H1 (cell line): ENCODE results near the gene PTER. TPM values are rescaled to one million over a fixed set of nuclear protein-coding genes. Genes with fewer than 3 reads are reported as not detected.

Experiments used
- CTCF ChIA-PET: fragments of 300-600 bp; sonication (Branson Sonifier 250); formaldehyde crosslinking; loops from one replicate; lab custom pipeline; 2021; ENCODE audit not compliant: partially characterized antibody; lab: Charles Lee
- POLR2A ChIA-PET: fragments of 300-600 bp; sonication (Branson Sonifier 250); formaldehyde crosslinking; loops from one replicate; lab custom pipeline; 2021; ENCODE audit warnings: inconsistent platforms; ENCODE audit not compliant: partially characterized antibody; lab: Charles Lee
- DNase-seq, 2 experiments: peaks; one replicate each; pipeline versions ENCODE4 v3.0.0 to v3.0.0-alpha.2; 2010 to 2022; ENCODE audit warnings: low spot score in 2 of 2, low read depth in 1 of 2, mixed read lengths in 1 of 2
- FAIRE-seq: peaks from 2 replicates; lab custom pipeline; 2011; peaks lifted over from hg19 to GRCh38; lab: Jason Lieb, UNC
- H2AFZ ChIP-seq: 2 replicates; pipeline ENCODE4 v1.8.1; 2012; ENCODE audit warnings: low read length, inconsistent platforms
- H2AK5ac ChIP-seq: 2 replicates; pipeline ENCODE4 v1.6.1; 2013; ENCODE audit warnings: low read depth, low read length
- H2BK120ac ChIP-seq: replicated peaks from 2 replicates; pipeline ENCODE3; 2013; ENCODE audit warnings: low read depth, low read length, inconsistent platforms
- H2BK12ac ChIP-seq: 2 replicates; pipeline ENCODE4 v1.6.1; 2013; ENCODE audit warnings: low read depth, low read length
- H2BK15ac ChIP-seq: 2 replicates; pipeline ENCODE4 v1.6.1; 2013; ENCODE audit warnings: low read length
- H2BK20ac ChIP-seq: 2 replicates; pipeline ENCODE4 v1.6.1; 2013; ENCODE audit warnings: low read length
- H2BK5ac ChIP-seq: 2 replicates; pipeline ENCODE4 v1.6.1; 2013; ENCODE audit warnings: low read depth, low read length
- H3K14ac ChIP-seq: 2 replicates; pipeline ENCODE4 v1.6.1; 2013; ENCODE audit warnings: inconsistent platforms; ENCODE audit not compliant: insufficient read length
- H3K18ac ChIP-seq: 2 replicates; pipeline ENCODE4 v1.6.1; 2013; ENCODE audit warnings: low read length; ENCODE audit errors: extremely low read depth
- H3K23ac ChIP-seq: 2 replicates; pipeline ENCODE4 v1.6.1; 2013; ENCODE audit warnings: inconsistent platforms; ENCODE audit not compliant: insufficient read length
- H3K23me2 ChIP-seq: 2 replicates; pipeline ENCODE4 v1.6.1; 2013; ENCODE audit warnings: low read depth, low read length
- H3K27ac ChIP-seq: 2 replicates; pipeline ENCODE4 v1.6.1; 2011; ENCODE audit warnings: low read depth, low read length, inconsistent platforms
- H3K27me3 ChIP-seq, 4 experiments: replicated peaks in 1 of 4; 1 replicate in 1 of 4; 2 replicates in 3 of 4; pipeline versions ENCODE4 v1.6.1 to v1.8.1; 2011 to 2013; ENCODE audit warnings: low read length in 3 of 4, mild to moderate bottlenecking in 3 of 4, inconsistent platforms in 2 of 4, mixed read lengths in 2 of 4, moderate library complexity in 1 of 4; ENCODE audit not compliant: control insufficient read depth in 3 of 4, insufficient read depth in 3 of 4; ENCODE audit errors: extremely low read depth in 1 of 4
- H3K36me3 ChIP-seq, 4 experiments: 2 replicates each; pipeline versions ENCODE4 v1.6.1 to v1.8.1; 2011 to 2013; ENCODE audit warnings: mild to moderate bottlenecking in 4 of 4, low read length in 3 of 4, moderate library complexity in 2 of 4, control low read depth in 1 of 4, inconsistent platforms in 1 of 4; ENCODE audit not compliant: insufficient read depth in 4 of 4, control insufficient read depth in 2 of 4
- H3K4ac ChIP-seq: replicated peaks from 2 replicates; pipeline ENCODE3; 2013; ENCODE audit warnings: low read length, low read depth, mixed read lengths, inconsistent platforms; ENCODE audit not compliant: insufficient read length
- H3K4me1 ChIP-seq, 4 experiments: replicated peaks in 1 of 4; 1 replicate in 1 of 4; 2 replicates in 3 of 4; pipeline versions ENCODE4 v1.6.1 to v1.8.1; 2011 to 2013; ENCODE audit warnings: low read length in 3 of 4, inconsistent platforms in 2 of 4, mixed read lengths in 1 of 4; ENCODE audit not compliant: insufficient read depth in 4 of 4, control insufficient read depth in 3 of 4
- H3K4me2 ChIP-seq, 2 experiments: 2 replicates each; pipeline versions ENCODE4 v1.6.1 to v1.8.1; 2011 to 2013; ENCODE audit warnings: low read depth in 2 of 2, low read length in 2 of 2, control low read depth in 1 of 2, inconsistent platforms in 1 of 2, mild to moderate bottlenecking in 1 of 2; ENCODE audit not compliant: insufficient read depth in 1 of 2
- H3K4me3 ChIP-seq, 4 experiments: fragments of 200-600, 300-600 bp in 1 of 4; sonication (generic), shearing (Covaris generic), sonication (Bioruptor Twin) in 1 of 4; 2 replicates each; pipeline versions ENCODE4 v1.5.1 to v1.8.1; 2011 to 2016; ENCODE audit warnings: low read length in 4 of 4, low read depth in 3 of 4, control low read depth in 2 of 4, inconsistent platforms in 2 of 4, mild to moderate bottlenecking in 2 of 4, mixed read lengths in 1 of 4, moderate library complexity in 1 of 4; ENCODE audit not compliant: insufficient read depth in 2 of 4; ENCODE audit errors: extremely low read depth in 1 of 4
- H3K56ac ChIP-seq: replicated peaks from 2 replicates; pipeline ENCODE3; 2013; ENCODE audit warnings: low read depth, mild to moderate bottlenecking, mixed read lengths, low read length, inconsistent platforms; ENCODE audit not compliant: insufficient read length
- H3K79me1 ChIP-seq: 2 replicates; pipeline ENCODE4 v1.6.1; 2013; ENCODE audit warnings: low read depth, low read length, control low read depth
- H3K79me2 ChIP-seq, 2 experiments: 2 replicates each; pipeline versions ENCODE4 v1.6.1 to v1.8.1; 2012 to 2013; ENCODE audit warnings: low read length in 2 of 2, mild to moderate bottlenecking in 2 of 2, inconsistent platforms in 1 of 2; ENCODE audit not compliant: insufficient read depth in 2 of 2, control insufficient read depth in 1 of 2
- H3K9ac ChIP-seq, 4 experiments: replicated peaks in 1 of 4; 1 replicate in 1 of 4; 2 replicates in 3 of 4; pipeline versions ENCODE4 v1.6.1 to v1.8.1; 2011 to 2013; ENCODE audit warnings: low read depth in 3 of 4, low read length in 3 of 4, control low read depth in 2 of 4, mild to moderate bottlenecking in 2 of 4, moderate library complexity in 2 of 4, inconsistent platforms in 1 of 4; ENCODE audit errors: extremely low read depth in 1 of 4
- H3K9me3 ChIP-seq, 2 experiments: 2 replicates each; pipeline versions ENCODE4 v1.6.1 to v1.8.1; 2012 to 2013; ENCODE audit warnings: mild to moderate bottlenecking in 2 of 2, moderate library complexity in 2 of 2, control low read depth in 1 of 2, inconsistent platforms in 1 of 2, low read depth in 1 of 2, low read length in 1 of 2, mixed read lengths in 1 of 2; ENCODE audit not compliant: insufficient read depth in 2 of 2
- H4K20me1 ChIP-seq, 2 experiments: replicated peaks in 1 of 2; 2 replicates each; pipeline versions ENCODE3 to v1.8.1; 2011 to 2013; ENCODE audit warnings: inconsistent platforms in 2 of 2, low read length in 2 of 2, mild to moderate bottlenecking in 1 of 2; ENCODE audit not compliant: insufficient read depth in 2 of 2, control insufficient read depth in 1 of 2
- H4K5ac ChIP-seq: 2 replicates; pipeline ENCODE4 v1.6.1; 2013; ENCODE audit warnings: low read length, low read depth, mixed read lengths, inconsistent platforms; ENCODE audit not compliant: insufficient read length
- H4K8ac ChIP-seq: 2 replicates; pipeline ENCODE4 v1.8.0; 2013; ENCODE audit warnings: mild to moderate bottlenecking, moderate library complexity, low read length, inconsistent platforms; ENCODE audit not compliant: insufficient read depth; ENCODE audit errors: extremely low read depth
- H4K91ac ChIP-seq: replicated peaks from 2 replicates; pipeline ENCODE3; 2013; ENCODE audit warnings: low read length, mixed read lengths, inconsistent platforms; ENCODE audit not compliant: insufficient read length
- ASH2L ChIP-seq: fragments of 200-600, 300-600 bp; sonication (generic); IDR thresholded peaks from one replicate; pipeline ENCODE4 v1.7.1; 2017; ENCODE audit warnings: low read length
- BRCA1 ChIP-seq: IDR thresholded peaks from 2 replicates; pipeline ENCODE4 v1.6.1; 2012; ENCODE audit warnings: low read depth, low read length, improper control_type of control experiment
- CBX5 ChIP-seq: fragments of 300-800, 300-1000 bp; sonication (generic); IDR thresholded peaks from 2 replicates; pipeline ENCODE4 v1.7.1; 2016; ENCODE audit warnings: antibody characterized with exemption, low read length, low read depth
- EZH2 ChIP-seq: fragments of 200-600 bp; sonication (generic); IDR thresholded peaks from 2 replicates; pipeline ENCODE4 v1.7.1; 2012; ENCODE audit warnings: low read depth, mild to moderate bottlenecking, moderate library complexity, low read length, inconsistent platforms; ENCODE audit not compliant: severe bottlenecking
- POLR2A ChIP-seq, 2 experiments: IDR thresholded peaks; 1 replicate in 1 of 2; 2 replicates in 1 of 2; pipeline ENCODE4 v1.6.1; 2011; ENCODE audit warnings: low read depth in 2 of 2, low read length in 2 of 2, mild to moderate bottlenecking in 2 of 2; ENCODE audit errors: control extremely low read depth in 1 of 2
- RBBP5 ChIP-seq: IDR thresholded peaks from 2 replicates; pipeline ENCODE4 v1.7.1; 2012; ENCODE audit warnings: low read depth, mild to moderate bottlenecking, inconsistent platforms, low read length, moderate library complexity, borderline replicate concordance
- SIN3A ChIP-seq, 2 experiments: IDR thresholded peaks in 1 of 2; conservative IDR thresholded peaks in 1 of 2; 2 replicates each; pipeline ENCODE4 v1.6.1; 2011 to 2012; ENCODE audit warnings: low read length in 2 of 2, improper control_type of control experiment in 1 of 2, low read depth in 1 of 2, mild to moderate bottlenecking in 1 of 2
- SRF ChIP-seq: IDR thresholded peaks from 2 replicates; pipeline ENCODE4 v1.6.1; 2011; ENCODE audit warnings: mild to moderate bottlenecking, low read depth, low read length, moderate library complexity
- TAF1 ChIP-seq: IDR thresholded peaks from 2 replicates; pipeline ENCODE4 v1.6.1; 2011; ENCODE audit warnings: mild to moderate bottlenecking, low read depth, low read length
- TAF7 ChIP-seq: optimal IDR thresholded peaks from 2 replicates; pipeline ENCODE3; 2011; ENCODE audit warnings: low read depth, mild to moderate bottlenecking, inconsistent platforms, low read length, moderate library complexity, borderline replicate concordance
- WGBS, 2 experiments: shearing (Covaris generic) in 1 of 2; methylation state at CpG; one replicate each; pipeline versions ENCODE4 v1.1.6 to v1.1.7; 2013 to 2015; ENCODE audit warnings: low lambda C conversion rate in 2 of 2, mixed read lengths in 2 of 2, inconsistent platforms in 1 of 2, low coverage in 1 of 2, missing lambda C conversion rate in 1 of 2; ENCODE audit not compliant: insufficient replicate concordance in 2 of 2, insufficient coverage in 1 of 2, insufficient read length in 1 of 2; ENCODE audit errors: extremely low coverage in 1 of 2, missing lambda C conversion rate in 1 of 2; 5-methylcytosine and 5-hydroxymethylcytosine counted together
- polyA plus RNA-seq, 7 experiments: library from polyadenylated mRNA; depleted of rRNA in 3 of 7; stranded (reverse) in 5 of 7; unstranded in 2 of 7; fragments of >200 nt in 5 of 7; fragments of 200-250 nt in 2 of 7; gene quantifications; 1 replicate in 5 of 7; 2 replicates in 1 of 7; 4 replicates in 1 of 7; pipeline versions ENCODE4 v1.2.1 to v1.2.3, GENCODE V29; 2011 to 2013; ENCODE audit warnings: missing spikeins in 2 of 7, mixed read lengths in 2 of 7
- total RNA-seq: library from RNA; stranded (reverse); fragmentation: NEBNext Ultra II Directional; extraction: Animal tissue kit (Norgen Biotek cat#: 25700); gene quantifications from 2 replicates; pipeline ENCODE4 v1.2.1, GENCODE V29; 2021
- TF ChIP-seq, protein P1 (sequence below): IDR thresholded peaks from 2 replicates; pipeline ENCODE4 v1.6.1; 2012; ENCODE audit warnings: inconsistent platforms

Gene PTER
- total and polyA plus RNA-seq, 2 of the 8 experiments (the other 6 are each of a cell fraction or from before 2014, with no cell fraction given): 4.4 to 7.8 TPM

DNA sequence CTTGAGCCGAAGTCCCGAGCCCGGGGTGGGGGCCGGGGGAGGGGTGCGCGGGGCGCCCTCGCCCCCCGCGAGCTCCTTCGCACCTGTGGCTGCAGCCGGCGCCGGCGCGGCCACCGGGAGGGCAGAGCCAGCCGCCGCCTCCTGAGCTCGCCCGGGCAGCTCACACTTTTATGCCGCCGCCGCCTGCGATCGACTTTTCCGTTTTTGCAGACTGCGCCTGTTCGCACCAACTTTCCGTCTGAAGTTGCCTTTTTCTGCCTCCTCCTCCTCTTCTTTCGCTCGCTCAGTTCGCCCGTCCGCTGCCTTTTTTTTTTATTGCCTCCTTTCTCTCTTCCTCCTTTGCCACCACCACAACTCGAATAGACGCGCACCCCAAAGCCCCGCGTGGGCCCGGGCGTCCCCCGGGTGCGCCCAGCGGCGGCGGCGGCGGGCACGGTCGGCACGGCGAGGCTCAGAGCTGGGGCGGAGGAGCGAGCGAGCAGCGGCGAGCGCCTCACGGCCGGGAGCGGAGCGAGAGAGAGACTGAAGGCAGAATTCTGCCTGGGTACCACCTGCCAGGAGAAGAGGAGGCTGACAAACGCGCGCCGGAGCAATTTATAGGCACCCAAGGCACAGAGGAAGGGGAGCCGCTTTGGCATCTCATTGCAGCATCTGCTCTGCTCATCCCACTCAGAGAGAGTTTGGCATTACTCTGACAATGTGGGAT is 84.7 kb downstream of the PTER start, which contains the start of gene C1QL3:
Gene C1QL3, minus strand, starts transcription at position 569 of the 706 bp plus-strand sequence. CDS start 814 bp downstream, outside the sequence.
- no peak within 1 kb of the TSS for H4K91ac ChIP-seq
- CTCF ChIA-PET: interaction anchor here (0.6 to 1.9 kb wide), 4 partner anchors 119 to 408 kb away, joined by 3 to 4 read pairs (median 4); no protein-coding TSS in a partner anchor
- TF ChIP-seq POLR2A (IDR thresholded peaks at IDR 0.05; ENCODE audit: control extremely low read depth in 1 of 2, low read depth in 2 of 2, low read length in 2 of 2) (no peak), TAF7 (no peak), SIN3A (conservative IDR thresholded peaks at IDR 0.05 in 1 of 2, IDR thresholded peaks at IDR 0.05 in 1 of 2; ENCODE audit: low read depth in 1 of 2, low read length in 2 of 2) (no peak), SRF (no peak), ASH2L (peak; percentile 96), TAF1 (no peak), EZH2 (peak; percentile 58), RBBP5 (no peak; the same call in 1 of the 2 replicates), CBX5 (no peak), BRCA1 (no peak)
- TF ChIP-seq, protein P1, sequence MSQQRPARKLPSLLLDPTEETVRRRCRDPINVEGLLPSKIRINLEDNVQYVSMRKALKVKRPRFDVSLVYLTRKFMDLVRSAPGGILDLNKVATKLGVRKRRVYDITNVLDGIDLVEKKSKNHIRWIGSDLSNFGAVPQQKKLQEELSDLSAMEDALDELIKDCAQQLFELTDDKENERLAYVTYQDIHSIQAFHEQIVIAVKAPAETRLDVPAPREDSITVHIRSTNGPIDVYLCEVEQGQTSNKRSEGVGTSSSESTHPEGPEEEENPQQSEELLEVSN: peak; percentile 46; the same call in 1 of the 2 replicates

More for the DNA sequence above, 84.7 kb downstream of the PTER start, which contains the start of gene C1QL3:
- Histone ChIP-seq H3K4me1 (peaks cover 4 to 14% (median 6%) of the 10 kb centered on the region in 4 experiments), H3K56ac (no peak within 1 kb of the TSS), H2BK120ac (no peak within 1 kb of the TSS), H3K27me3 (peaks cover 14 to 51% (median 35%) of the 10 kb centered on the region in 4 experiments), H3K18ac (no peak within 1 kb of the TSS; the same call in 1 of the 2 replicates), H3K36me3 (no peaks in the 10 kb centered on the region), H3K23me2 (peaks cover 7% of the 10 kb centered on the region; the same call in 1 of the 2 replicates), H3K4ac (no peak within 1 kb of the TSS), H3K4me2 (peak within 1 kb of the TSS; percentile 92 to 93), H3K9ac (no peak within 1 kb of the TSS), H3K27ac (no peak within 1 kb of the TSS), H2AK5ac (no peak within 1 kb of the TSS), H3K4me3 (peak within 1 kb of the TSS; percentile 52 to 72 (median 60)), H4K8ac (no peak within 1 kb of the TSS; the same call in 1 of the 2 replicates), H2BK15ac (no peak within 1 kb of the TSS), H2BK5ac (no peak within 1 kb of the TSS), H2AFZ (no peak within 1 kb of the TSS), H4K20me1 (peaks cover 0 to 3% of the 10 kb centered on the region in 2 experiments), H3K79me1 (no peaks in the 10 kb centered on the region), H2BK20ac (no peak within 1 kb of the TSS), H3K23ac (no peak within 1 kb of the TSS), H4K5ac (peak within 1 kb of the TSS; percentile 7), H3K79me2 (no peaks in the 10 kb centered on the region), H3K9me3 (no peaks in the 10 kb centered on the region), H3K14ac (no peak within 1 kb of the TSS), H2BK12ac (no peak within 1 kb of the TSS)
- DNase-seq: peak in 1 of 2 experiments; percentile 60
- 2% methylated on average over 10 of the region's 68 CpGs; no CpG with 5 or more reads in 1 of the 2 experiments for WGBS, 2 experiments
- POLR2A ChIA-PET: interaction anchor here (0.7 to 1.7 kb wide), 2 partner anchors 84 to 631 kb away, joined by 3 to 5 read pairs; partner anchors contain the start of gene PTER
- FAIRE-seq: no peak
